Measurements from ENCODE around the gene STOX2. TPM values are rescaled to one million over a fixed set of nuclear protein-coding genes. Genes with fewer than 3 reads are reported as not detected.

STOX2 gene
- total and polyA plus RNA-seq, 10 of the 15 experiments (the other 5 are each of a cell fraction or from before 2014, with no cell fraction given), result 0.01 to 1.2 (median 0.18) TPM; not detected in 4

- DNase-seq (ENCODE audit: low read depth, low spot score) (no peak), ATAC-seq (no peak), FAIRE-seq (no peak)
- Histone ChIP-seq H3K9me3 (replicated peaks; ENCODE audit: control insufficient read depth, insufficient read depth, low read length) (no peaks in the 10 kb centered on the region), H3K36me3 (ENCODE audit: control insufficient read depth in 2 of 2, insufficient read depth in 2 of 2, low read length in 1 of 2) (no peaks in the 10 kb centered on the region), H3K9ac (ENCODE audit: control insufficient read depth, insufficient read depth, low read length) (no peak overlapping the region), H3K4me1 (ENCODE audit: control insufficient read depth, insufficient read depth, low read length) (no peaks in the 10 kb centered on the region), H3K27ac (ENCODE audit: control insufficient read depth, insufficient read depth) (no peak overlapping the region), H4K20me1 (ENCODE audit: control insufficient read depth, insufficient read depth) (no peaks in the 10 kb centered on the region), H3K79me2 (ENCODE audit: control insufficient read depth, insufficient read depth, low read length) (no peaks in the 10 kb centered on the region), H3K27me3 (replicated peaks in 1 of 2; ENCODE audit: control insufficient read depth in 2 of 2, insufficient read depth in 2 of 2, low read length in 1 of 2) (peaks cover 0 to 2% of the 10 kb centered on the region in 2 experiments; a peak in 2 of 4 replicates), H2AFZ (ENCODE audit: control insufficient read depth, low read depth, low read length) (no peak overlapping the region), H3K4me2 (ENCODE audit: control insufficient read depth, insufficient read depth) (no peak overlapping the region), H3K4me3 (no peak overlapping the region)
- ChIA-PET POLR2A (interaction anchor here (0.6 kb wide), 1 partner anchor 66 kb away, joined by 6 read pairs; no protein-coding TSS in a partner anchor), RAD21 (ENCODE audit: unreplicated experiment) (no interaction called here), SMC1A (ENCODE audit: uncharacterized antibody, unreplicated experiment) (no interaction called here), CTCF (no interaction called here)
- no TSS peak for BruUV-seq (replicated peaks)
- no peak for TF ChIP-seq FOS (IDR thresholded peaks at IDR 0.05; ENCODE audit: borderline replicate concordance, extremely low read depth, insufficient read length)
- TF ChIP-seq ETV6 (conservative IDR thresholded peaks at IDR 0.05 in 1 of 2, IDR thresholded peaks at IDR 0.05 in 1 of 2; ENCODE audit: borderline replicate concordance in 1 of 2, low read depth in 1 of 2), result no peak
- intact Hi-C loops (cut with micrococcal nuclease; ENCODE audit: unreplicated experiment) (no loop called here), in situ Hi-C loops (cut with MboI) (no loop called here)
- WGBS (ENCODE audit: insufficient coverage, insufficient replicate concordance, low lambda C conversion rate, missing lambda C conversion rate), result 22% methylated on average over 5 of the region's 5 CpGs
Observed at GRCh38 chr4:184053434-184053833, 148.3 kb downstream of the STOX2 start.

GRCh38 chr4:184056877-184057276 is 151.8 kb downstream of the STOX2 start:
- SMC1A ChIA-PET (ENCODE audit: uncharacterized antibody, unreplicated experiment), result no interaction called here
- 20% methylated on average over 14 of the region's 14 CpGs for WGBS (ENCODE audit: insufficient coverage, insufficient replicate concordance, low lambda C conversion rate, missing lambda C conversion rate)
- DNase-seq (ENCODE audit: low read depth, low spot score) (no peak), FAIRE-seq (no peak), ATAC-seq (no peak)
- CTCF ChIA-PET, result interaction anchor here (0.6 kb wide), 1 partner anchor 13 kb away, joined by 4 read pairs; no protein-coding TSS in a partner anchor
- Histone ChIP-seq H3K9ac (ENCODE audit: control insufficient read depth, insufficient read depth, low read length) (no peak overlapping the region), H2AFZ (ENCODE audit: control insufficient read depth, low read depth, low read length) (no peak overlapping the region), H3K4me3 (no peak overlapping the region), H3K9me3 (replicated peaks; ENCODE audit: control insufficient read depth, insufficient read depth, low read length) (no peaks in the 10 kb centered on the region), H3K27me3 (replicated peaks in 1 of 2; ENCODE audit: control insufficient read depth in 2 of 2, insufficient read depth in 2 of 2, low read length in 1 of 2) (peaks cover 0 to 3% of the 10 kb centered on the region in 2 experiments; a peak in 2 of 4 replicates), H3K27ac (ENCODE audit: control insufficient read depth, insufficient read depth) (no peak overlapping the region), H3K79me2 (ENCODE audit: control insufficient read depth, insufficient read depth, low read length) (no peaks in the 10 kb centered on the region), H3K36me3 (ENCODE audit: control insufficient read depth in 2 of 2, insufficient read depth in 2 of 2, low read length in 1 of 2) (no peaks in the 10 kb centered on the region), H3K4me2 (ENCODE audit: control insufficient read depth, insufficient read depth) (no peak overlapping the region), H3K4me1 (ENCODE audit: control insufficient read depth, insufficient read depth, low read length) (no peaks in the 10 kb centered on the region), H4K20me1 (ENCODE audit: control insufficient read depth, insufficient read depth) (no peaks in the 10 kb centered on the region)
- intact Hi-C loops (cut with micrococcal nuclease; ENCODE audit: unreplicated experiment) (no loop called here), in situ Hi-C loops (cut with MboI) (no loop called here)
- no peak for TF ChIP-seq ZNF384 (IDR thresholded peaks at IDR 0.05; ENCODE audit: borderline replicate concordance, low read depth, low read length)
- no TSS peak for BruUV-seq (replicated peaks)
- POLR2A ChIA-PET, result interaction anchor here (0.6 kb wide), 1 partner anchor 467 kb away, joined by 3 read pairs; no protein-coding TSS in a partner anchor
- RAD21 ChIA-PET (ENCODE audit: unreplicated experiment), result no interaction called here

All from GM12878 (cell line).